ENCODE measurements around the gene STRIP1. TPM values are rescaled to one million over a fixed set of nuclear protein-coding genes. Genes with fewer than 3 reads are reported as not detected.

Gene STRIP1
- total RNA-seq, 2 donors from 2014 or later: 27.9 to 34.1 TPM

GRCh38 chr1:110091791-110092190 lies 57.4 kb downstream of the STRIP1 start:
- H3K36me3 ChIP-seq: no peaks in the 10 kb centered on the region
- no peaks in the 10 kb centered on the region for H3K9me3 ChIP-seq
- H3K4me3 ChIP-seq: no peak overlapping the region
- TF ChIP-seq CTCF (IDR thresholded peaks at IDR 0.05): no peak
- H3K4me1 ChIP-seq: no peaks in the 10 kb centered on the region
- no peaks in the 10 kb centered on the region for H3K27me3 ChIP-seq
- H3K27ac ChIP-seq: no peak overlapping the region
- DNase-seq: no peak
- intact Hi-C loops (cut with DNase I): no loop called here
- H3K9ac ChIP-seq (ENCODE audit: low read depth in 2 of 2, low read length in 2 of 2): no peak overlapping the region

- Histone ChIP-seq H3K9ac (ENCODE audit: low read depth in 2 of 2, low read length in 2 of 2) (no peak overlapping the region), H3K27ac (no peak overlapping the region), H3K27me3 (no peaks in the 10 kb centered on the region), H3K4me1 (no peaks in the 10 kb centered on the region), H3K9me3 (no peaks in the 10 kb centered on the region), H3K36me3 (no peaks in the 10 kb centered on the region), H3K4me3 (no peak overlapping the region)
- TF ChIP-seq CTCF (IDR thresholded peaks at IDR 0.05): no peak
- intact Hi-C loops (cut with DNase I): no loop called here
- DNase-seq: no peak
These were observed 58.6 kb downstream of the STRIP1 start for GRCh38 chr1:110092991-110093390.

- Histone ChIP-seq H3K4me1 (no peaks in the 10 kb centered on the region), H3K9ac (ENCODE audit: low read depth in 2 of 2, low read length in 2 of 2) (no peak overlapping the region), H3K4me3 (no peak overlapping the region), H3K27ac (no peak overlapping the region), H3K27me3 (no peaks in the 10 kb centered on the region), H3K9me3 (no peaks in the 10 kb centered on the region), H3K36me3 (no peaks in the 10 kb centered on the region)
- DNase-seq: no peak
- no peak for TF ChIP-seq CTCF (IDR thresholded peaks at IDR 0.05)
- intact Hi-C loops (cut with DNase I): no loop called here
These were observed 60.7 kb downstream of the STRIP1 start for GRCh38 chr1:110094931-110095654.

- TF ChIP-seq CTCF (IDR thresholded peaks at IDR 0.05): no peak
- H3K9me3 ChIP-seq: no peaks in the 10 kb centered on the region
- intact Hi-C loops (cut with DNase I): no loop called here
- no peaks in the 10 kb centered on the region for H3K27me3 ChIP-seq
- no peak overlapping the region for H3K4me3 ChIP-seq
- DNase-seq: no peak
- no peak overlapping the region for H3K9ac ChIP-seq (ENCODE audit: low read depth in 2 of 2, low read length in 2 of 2)
- H3K27ac ChIP-seq: no peak overlapping the region
- no peaks in the 10 kb centered on the region for H3K36me3 ChIP-seq
- H3K4me1 ChIP-seq: no peaks in the 10 kb centered on the region
These were observed 63.2 kb downstream of the STRIP1 start for GRCh38 chr1:110097507-110098221.

GRCh38 chr1:110098222-110099026 lies 64.0 kb downstream of the STRIP1 start:
- Histone ChIP-seq H3K27me3 (no peaks in the 10 kb centered on the region), H3K27ac (no peak overlapping the region), H3K9me3 (no peaks in the 10 kb centered on the region), H3K36me3 (no peaks in the 10 kb centered on the region), H3K9ac (ENCODE audit: low read depth in 2 of 2, low read length in 2 of 2) (no peak overlapping the region), H3K4me3 (no peak overlapping the region), H3K4me1 (no peaks in the 10 kb centered on the region)
- no peak for TF ChIP-seq CTCF (IDR thresholded peaks at IDR 0.05)
- intact Hi-C loops (cut with DNase I): no loop called here
- no peak for DNase-seq

Data from colonic mucosa (tissue), 4 donors.